Hematopoietic multipotent progenitor cell treated with erythropoietin and hydrocortisone succinate and interleukin-3 and kit ligand, for 4 days (in vitro differentiated cells): ENCODE results near the gene SMIM5.

Experiments used
- DNase-seq: peaks from one replicate; pipeline ENCODE4 v3.0.0-alpha.2; 2015

SMIM5 gene

GRCh38 chr17:75604034-75604695 lies 29.1 kb upstream of the SMIM5 start:
- DNase-seq = no peak

- DNase-seq = no peak
Observed at GRCh38 chr17:75605790-75606189, 27.4 kb upstream of the SMIM5 start.

- no peak for DNase-seq
Observed at GRCh38 chr17:75607086-75607485, 26.1 kb upstream of the SMIM5 start.

- DNase-seq = no peak
Observed at GRCh38 chr17:75610103-75610984, 22.9 kb upstream of the SMIM5 start.

- DNase-seq = no peak
Observed at GRCh38 chr17:75611851-75612429, 21.3 kb upstream of the SMIM5 start.

- no peak for DNase-seq
Observed at GRCh38 chr17:75612906-75613626, 20.2 kb upstream of the SMIM5 start.

GRCh38 chr17:75614006-75614405 lies 19.2 kb upstream of the SMIM5 start:
- no peak for DNase-seq

GRCh38 chr17:75614556-75615270 lies 18.5 kb upstream of the SMIM5 start:
- DNase-seq = no peak

- DNase-seq = no peak
Observed at GRCh38 chr17:75615301-75615700, 17.9 kb upstream of the SMIM5 start.

- DNase-seq = no peak
Observed at GRCh38 chr17:75616521-75617122, 16.6 kb upstream of the SMIM5 start.

- DNase-seq = no peak
Observed at GRCh38 chr17:75617218-75617617, 16.0 kb upstream of the SMIM5 start.

- no peak for DNase-seq
Observed at GRCh38 chr17:75617675-75618074, 15.6 kb upstream of the SMIM5 start.

GRCh38 chr17:75619506-75620431 lies 13.5 kb upstream of the SMIM5 start:
- DNase-seq = peak; percentile 59

- DNase-seq = no peak
Observed at GRCh38 chr17:75621489-75621888, 11.7 kb upstream of the SMIM5 start.

GRCh38 chr17:75622076-75622475 lies 11.2 kb upstream of the SMIM5 start:
- no peak for DNase-seq

- no peak for DNase-seq
Observed at GRCh38 chr17:75622771-75623273, 10.4 kb upstream of the SMIM5 start.

GRCh38 chr17:75623386-75623785 lies 9.8 kb upstream of the SMIM5 start:
- no peak for DNase-seq

- no peak for DNase-seq
Observed at GRCh38 chr17:75624021-75624420, 9.2 kb upstream of the SMIM5 start.

GRCh38 chr17:75624714-75625345 lies 8.4 kb upstream of the SMIM5 start:
- DNase-seq = no peak

- peak; percentile 68 for DNase-seq
Observed at GRCh38 chr17:75625813-75626486, 7.3 kb upstream of the SMIM5 start.
